Astrocyte (in vitro differentiated cells and primary cell): ENCODE data around the gene DOK6.

Source experiments
- EZH2 ChIP-seq: IDR thresholded peaks from 2 replicates; pipeline ENCODE4 v1.6.1; 2012; ENCODE audit warnings: mild to moderate bottlenecking, low read length, inconsistent platforms; ENCODE audit not compliant: insufficient read depth
- TF ChIP-seq, protein P1 (sequence below): IDR thresholded peaks from 2 replicates; pipeline ENCODE4 v1.5.1; 2011; ENCODE audit warnings: low read depth, mild to moderate bottlenecking, inconsistent platforms, low read length, moderate library complexity; ENCODE audit not compliant: insufficient read depth

DNA sequence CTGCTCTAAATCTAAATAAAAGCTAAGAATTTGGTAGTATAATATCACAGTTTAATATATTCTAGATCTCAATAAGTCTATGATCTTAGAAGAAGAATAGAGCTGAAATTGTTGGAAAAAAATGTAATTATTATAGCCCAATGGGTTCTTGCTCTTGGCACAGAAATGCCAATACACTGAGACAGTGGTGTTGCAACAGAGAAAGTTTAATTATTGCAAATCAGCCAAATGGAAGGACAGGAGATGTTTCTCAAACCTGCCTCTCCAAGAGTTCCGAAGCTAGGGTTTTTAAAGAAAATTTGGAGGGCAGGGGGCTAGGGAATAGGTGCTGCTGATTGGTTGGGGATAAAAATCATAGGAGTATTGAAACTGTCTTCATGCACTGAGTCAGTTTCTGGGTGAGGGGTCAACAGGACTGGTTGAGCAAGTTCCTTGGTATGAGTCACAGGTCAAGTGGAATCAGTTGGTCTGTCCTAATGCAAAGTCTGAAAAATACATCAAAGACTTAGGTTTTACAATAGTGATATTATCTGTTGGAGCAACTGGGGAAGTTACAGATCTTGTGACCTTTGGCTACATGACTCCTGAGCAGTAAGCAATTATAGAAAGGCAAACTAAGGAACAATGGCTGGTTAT, 318.3 kb downstream of the DOK6 start:
- TF ChIP-seq, protein P1, sequence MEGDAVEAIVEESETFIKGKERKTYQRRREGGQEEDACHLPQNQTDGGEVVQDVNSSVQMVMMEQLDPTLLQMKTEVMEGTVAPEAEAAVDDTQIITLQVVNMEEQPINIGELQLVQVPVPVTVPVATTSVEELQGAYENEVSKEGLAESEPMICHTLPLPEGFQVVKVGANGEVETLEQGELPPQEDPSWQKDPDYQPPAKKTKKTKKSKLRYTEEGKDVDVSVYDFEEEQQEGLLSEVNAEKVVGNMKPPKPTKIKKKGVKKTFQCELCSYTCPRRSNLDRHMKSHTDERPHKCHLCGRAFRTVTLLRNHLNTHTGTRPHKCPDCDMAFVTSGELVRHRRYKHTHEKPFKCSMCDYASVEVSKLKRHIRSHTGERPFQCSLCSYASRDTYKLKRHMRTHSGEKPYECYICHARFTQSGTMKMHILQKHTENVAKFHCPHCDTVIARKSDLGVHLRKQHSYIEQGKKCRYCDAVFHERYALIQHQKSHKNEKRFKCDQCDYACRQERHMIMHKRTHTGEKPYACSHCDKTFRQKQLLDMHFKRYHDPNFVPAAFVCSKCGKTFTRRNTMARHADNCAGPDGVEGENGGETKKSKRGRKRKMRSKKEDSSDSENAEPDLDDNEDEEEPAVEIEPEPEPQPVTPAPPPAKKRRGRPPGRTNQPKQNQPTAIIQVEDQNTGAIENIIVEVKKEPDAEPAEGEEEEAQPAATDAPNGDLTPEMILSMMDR = no peak
- no peak for TF ChIP-seq EZH2
